Measurements from ENCODE around the gene TMEM212.
"Not testable (repeated sequence)": the region's sequence is repeated elsewhere in the genome, so short reads cannot be mapped to it uniquely, and the experiment has no call there.

Gene TMEM212

GRCh38 chr3:171813278-171813896, 29.8 kb upstream of the TMEM212 start:
- DNase-seq (ENCODE audit: low read depth in 2 of 2), result no peak

GRCh38 chr3:171813897-171814460, 29.2 kb upstream of the TMEM212 start:
- peak in 1 of 2 donors; percentile 6 for DNase-seq (ENCODE audit: low read depth in 2 of 2)

- not testable (repeated sequence) for DNase-seq (ENCODE audit: low read depth in 2 of 2)
These were observed 28.5 kb upstream of the TMEM212 start for GRCh38 chr3:171814662-171815061.

- no peak for DNase-seq (ENCODE audit: low read depth in 2 of 2)
These were observed 27.1 kb upstream of the TMEM212 start for GRCh38 chr3:171815973-171816595.

GRCh38 chr3:171817074-171817800, 25.9 kb upstream of the TMEM212 start:
- no peak for DNase-seq (ENCODE audit: low read depth in 2 of 2)

GRCh38 chr3:171821044-171821443, 22.1 kb upstream of the TMEM212 start:
- DNase-seq (ENCODE audit: low read depth in 2 of 2), result no peak

- no peak for DNase-seq (ENCODE audit: low read depth in 2 of 2)
These were observed 21.3 kb upstream of the TMEM212 start for GRCh38 chr3:171821778-171822358.

GRCh38 chr3:171822431-171823106, 20.6 kb upstream of the TMEM212 start:
- DNase-seq (ENCODE audit: low read depth in 2 of 2), result no peak

GRCh38 chr3:171824116-171824515, 19.0 kb upstream of the TMEM212 start:
- DNase-seq (ENCODE audit: low read depth in 2 of 2), result no peak

- DNase-seq (ENCODE audit: low read depth in 2 of 2), result no peak
These were observed 18.3 kb upstream of the TMEM212 start for GRCh38 chr3:171824824-171825221.

- DNase-seq (ENCODE audit: low read depth in 2 of 2), result no peak
These were observed 17.8 kb upstream of the TMEM212 start for GRCh38 chr3:171825222-171825828.

- DNase-seq (ENCODE audit: low read depth in 2 of 2), result no peak
These were observed 15.8 kb upstream of the TMEM212 start for GRCh38 chr3:171827385-171827784.

- DNase-seq (ENCODE audit: low read depth in 2 of 2), result no peak
These were observed 15.2 kb upstream of the TMEM212 start for GRCh38 chr3:171827836-171828458.

GRCh38 chr3:171828902-171829770, 14.0 kb upstream of the TMEM212 start:
- DNase-seq (ENCODE audit: low read depth in 2 of 2), result no peak

GRCh38 chr3:171829841-171830517, 13.2 kb upstream of the TMEM212 start:
- DNase-seq (ENCODE audit: low read depth in 2 of 2), result no peak

- DNase-seq (ENCODE audit: low read depth in 2 of 2), result no peak
These were observed 12.7 kb upstream of the TMEM212 start for GRCh38 chr3:171830518-171830875.

- DNase-seq (ENCODE audit: low read depth in 2 of 2), result no peak
These were observed 11.2 kb upstream of the TMEM212 start for GRCh38 chr3:171831936-171832335.

- no peak for DNase-seq (ENCODE audit: low read depth in 2 of 2)
These were observed 10.2 kb upstream of the TMEM212 start for GRCh38 chr3:171832989-171833388.

GRCh38 chr3:171833789-171834460, 9.2 kb upstream of the TMEM212 start:
- no peak for DNase-seq (ENCODE audit: low read depth in 2 of 2)

All from stimulated activated CD4-positive, alpha-beta T cell treated with anti-CD3 and anti-CD28 coated beads, Interleukin-15, amount 100 ng/mL, for 48 hours (primary cell).